RWPE2 (cell line): ENCODE results near the gene GUK1.

Source experiments
- ATAC-seq: fragments of 200-7000 bp; cut with Tn5 transposase; 3 replicates; pipeline ENCODE4 v1.9.1; 2021; ENCODE audit warnings: low read depth
- DNase-seq: peaks from one replicate; pipeline ENCODE4 v3.0.0-alpha.2; 2020; ENCODE audit warnings: low spot score
- H3K27ac ChIP-seq: fragments of 450-650 bp; 2 replicates; pipeline ENCODE4 v1.5.1; 2017; ENCODE audit warnings: mild to moderate bottlenecking; ENCODE audit not compliant: poor library complexity, severe bottlenecking
- H3K27me3 ChIP-seq: fragments of 250-450 bp; sonication (Bioruptor Pico); 2 replicates; pipeline ENCODE4 v1.5.1; 2021; ENCODE audit warnings: mild to moderate bottlenecking, moderate library complexity; ENCODE audit not compliant: insufficient read depth, poor library complexity, severe bottlenecking
- H3K36me3 ChIP-seq: fragments of 250-450 bp; sonication (Bioruptor Pico); 2 replicates; pipeline ENCODE4 v1.5.1; 2020; ENCODE audit warnings: low read depth, mild to moderate bottlenecking, moderate library complexity
- H3K4me1 ChIP-seq: fragments of 250-450 bp; sonication (Bioruptor Pico); 2 replicates; pipeline ENCODE4 v1.5.1; 2021; ENCODE audit warnings: mild to moderate bottlenecking, moderate library complexity; ENCODE audit not compliant: insufficient read depth, poor library complexity, severe bottlenecking
- H3K4me3 ChIP-seq: fragments of 250-450 bp; sonication (Bioruptor Pico); 2 replicates; pipeline ENCODE4 v1.5.1; 2021; ENCODE audit warnings: mild to moderate bottlenecking, moderate library complexity; ENCODE audit not compliant: severe bottlenecking
- H3K9me3 ChIP-seq: fragments of 250-450 bp; sonication (Bioruptor Pico); 2 replicates; pipeline ENCODE4 v1.5.1; 2021; ENCODE audit warnings: mild to moderate bottlenecking, moderate library complexity; ENCODE audit not compliant: severe bottlenecking
- TF ChIP-seq, protein P1 (sequence below): fragments of 450-650 bp; IDR thresholded peaks from one replicate; pipeline ENCODE4 v1.5.1; 2017; ENCODE audit warnings: mild to moderate bottlenecking, moderate library complexity; ENCODE audit not compliant: poor library complexity, severe bottlenecking

GUK1 gene

DNA sequence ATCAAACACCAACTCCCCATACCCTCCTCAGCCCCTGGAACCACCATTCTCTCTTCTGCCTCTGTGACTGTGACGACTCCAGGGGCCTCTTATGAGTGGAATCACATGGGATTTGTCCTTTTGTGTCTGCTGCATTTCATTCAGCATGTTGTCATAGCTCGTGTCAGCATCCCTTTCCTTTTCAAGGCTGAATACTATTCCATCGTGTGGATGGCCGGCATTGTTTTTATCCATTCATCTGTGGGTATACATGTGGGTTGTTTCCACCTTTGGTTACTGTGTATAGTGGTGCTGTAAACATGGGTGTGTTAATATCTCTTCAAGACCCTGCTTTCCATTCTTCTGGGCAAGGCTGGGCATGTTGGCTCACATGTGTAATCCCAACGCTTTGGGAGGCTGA is 50.7 kb downstream of the GUK1 start:
- H3K4me3 ChIP-seq: no peak overlapping the region
- TF ChIP-seq, protein P1, sequence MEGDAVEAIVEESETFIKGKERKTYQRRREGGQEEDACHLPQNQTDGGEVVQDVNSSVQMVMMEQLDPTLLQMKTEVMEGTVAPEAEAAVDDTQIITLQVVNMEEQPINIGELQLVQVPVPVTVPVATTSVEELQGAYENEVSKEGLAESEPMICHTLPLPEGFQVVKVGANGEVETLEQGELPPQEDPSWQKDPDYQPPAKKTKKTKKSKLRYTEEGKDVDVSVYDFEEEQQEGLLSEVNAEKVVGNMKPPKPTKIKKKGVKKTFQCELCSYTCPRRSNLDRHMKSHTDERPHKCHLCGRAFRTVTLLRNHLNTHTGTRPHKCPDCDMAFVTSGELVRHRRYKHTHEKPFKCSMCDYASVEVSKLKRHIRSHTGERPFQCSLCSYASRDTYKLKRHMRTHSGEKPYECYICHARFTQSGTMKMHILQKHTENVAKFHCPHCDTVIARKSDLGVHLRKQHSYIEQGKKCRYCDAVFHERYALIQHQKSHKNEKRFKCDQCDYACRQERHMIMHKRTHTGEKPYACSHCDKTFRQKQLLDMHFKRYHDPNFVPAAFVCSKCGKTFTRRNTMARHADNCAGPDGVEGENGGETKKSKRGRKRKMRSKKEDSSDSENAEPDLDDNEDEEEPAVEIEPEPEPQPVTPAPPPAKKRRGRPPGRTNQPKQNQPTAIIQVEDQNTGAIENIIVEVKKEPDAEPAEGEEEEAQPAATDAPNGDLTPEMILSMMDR: no peak
- H3K9me3 ChIP-seq: no peaks in the 10 kb centered on the region
- H3K27ac ChIP-seq: no peak overlapping the region
- H3K27me3 ChIP-seq: no peaks in the 10 kb centered on the region
- ATAC-seq (no peak), DNase-seq (no peak)
- no peaks in the 10 kb centered on the region for H3K4me1 ChIP-seq
- H3K36me3 ChIP-seq: no peaks in the 10 kb centered on the region

GRCh38 chr1:228194436-228194835 is 54.4 kb downstream of the GUK1 start:
- H3K4me1 ChIP-seq: no peaks in the 10 kb centered on the region
- ATAC-seq: no peak

GRCh38 chr1:228194921-228195812 is 55.1 kb downstream of the GUK1 start:
- Histone ChIP-seq H3K27me3 (no peaks in the 10 kb centered on the region), H3K27ac (no peak overlapping the region), H3K4me1 (no peaks in the 10 kb centered on the region), H3K9me3 (no peaks in the 10 kb centered on the region), H3K36me3 (no peaks in the 10 kb centered on the region), H3K4me3 (no peak overlapping the region)
- ATAC-seq (no peak), DNase-seq (no peak)
- TF ChIP-seq, protein P1: no peak

More at GRCh38 chr1:228194436-228194835, 54.4 kb downstream of the GUK1 start:
- no peak overlapping the region for H3K27ac ChIP-seq
- no peaks in the 10 kb centered on the region for H3K36me3 ChIP-seq
- no peak overlapping the region for H3K4me3 ChIP-seq
- no peaks in the 10 kb centered on the region for H3K27me3 ChIP-seq
- H3K9me3 ChIP-seq: no peaks in the 10 kb centered on the region
- TF ChIP-seq, protein P1: no peak
- DNase-seq: no peak

GRCh38 chr1:228197555-228198147 is 57.6 kb downstream of the GUK1 start:
- no peak overlapping the region for H3K4me3 ChIP-seq
- H3K36me3 ChIP-seq: no peaks in the 10 kb centered on the region
- TF ChIP-seq, protein P1: no peak
- no peak overlapping the region for H3K27ac ChIP-seq
- DNase-seq (no peak), ATAC-seq (no peak)
- no peaks in the 10 kb centered on the region for H3K9me3 ChIP-seq
- no peaks in the 10 kb centered on the region for H3K27me3 ChIP-seq
- no peaks in the 10 kb centered on the region for H3K4me1 ChIP-seq
